Occipital lobe (tissue), 2 donors: ENCODE measurements around the gene BCAT1. TPM values are rescaled to one million over a fixed set of nuclear protein-coding genes. Genes with fewer than 3 reads are reported as not detected.
"Not testable (repeated sequence)": the region's sequence is repeated elsewhere in the genome, so short reads cannot be mapped to it uniquely, and the experiment has no call there.

Experiments
- DNase-seq: peaks from one replicate; lab custom pipeline; 2025; lab: John Stamatoyannopoulos, UW
- total RNA-seq: library from RNA; depleted of rRNA; stranded (reverse); fragments of >200 nt; gene quantifications from one replicate; pipeline ENCODE4 v1.2.3, GENCODE V29; 2014

Gene BCAT1
- total RNA-seq, 1 donor from 2014 or later, result 45.2 TPM

DNA sequence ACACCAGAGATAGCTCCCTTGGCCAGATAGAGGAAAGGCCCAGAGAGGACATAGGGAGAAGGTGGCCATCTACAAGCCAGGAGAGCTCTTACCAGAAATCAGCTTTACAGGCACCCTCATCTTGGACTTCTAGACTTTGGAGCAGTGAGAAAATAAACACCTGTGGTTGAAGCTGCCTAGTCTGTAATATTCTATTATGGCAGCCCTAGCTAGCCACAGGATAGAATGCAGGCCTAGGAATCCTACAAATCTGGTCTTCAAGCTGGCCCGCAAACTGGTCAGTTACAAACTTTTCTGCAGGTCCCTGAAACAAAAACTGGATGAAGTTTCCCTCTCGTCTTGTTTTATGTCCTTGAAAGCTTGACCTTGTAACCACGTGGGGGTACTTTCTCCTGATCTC, 92.4 kb downstream of the BCAT1 start:
- DNase-seq, result no peak

DNA sequence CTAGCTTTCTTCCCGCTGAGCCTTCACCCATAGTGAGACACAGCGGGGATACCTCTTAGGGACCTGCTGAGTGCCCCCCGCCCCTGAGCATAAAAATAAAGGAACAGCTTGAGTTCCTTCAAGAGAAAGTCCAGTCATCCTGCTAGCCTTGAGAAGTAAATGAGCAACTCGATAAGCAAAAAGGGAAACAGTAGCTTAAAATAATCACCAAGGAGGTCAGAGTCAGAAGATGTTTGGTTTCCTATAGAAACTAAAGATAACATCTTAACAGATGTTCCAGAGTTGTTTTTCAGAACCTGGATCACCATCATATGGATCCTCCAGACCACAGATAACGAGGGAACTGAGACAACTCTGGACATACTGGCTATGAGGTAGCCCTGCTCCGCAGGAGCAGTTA, 94.0 kb downstream of the BCAT1 start:
- no peak for DNase-seq

DNA sequence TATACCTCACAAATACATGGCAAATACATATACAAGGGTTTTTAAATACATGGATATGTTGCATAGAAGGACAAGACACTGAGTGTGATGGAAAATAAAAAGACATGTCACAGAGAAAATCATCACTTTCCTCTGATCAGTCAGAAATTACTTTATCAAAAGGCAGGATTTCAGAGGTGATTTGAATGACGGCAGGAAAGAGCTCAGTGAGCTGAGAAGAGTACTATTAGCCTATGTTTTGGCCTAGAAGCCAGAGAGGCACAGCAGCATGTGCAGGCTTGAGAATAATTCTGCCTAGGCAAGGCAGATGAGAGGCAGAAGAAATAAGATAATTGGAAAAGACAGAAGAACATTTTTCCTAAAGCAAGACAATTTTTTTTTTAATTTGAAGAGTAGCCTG, 94.9 kb downstream of the BCAT1 start:
- no peak for DNase-seq

GRCh38 chr12:24853588-24853987, 95.3 kb downstream of the BCAT1 start:
- DNase-seq, result no peak

DNA sequence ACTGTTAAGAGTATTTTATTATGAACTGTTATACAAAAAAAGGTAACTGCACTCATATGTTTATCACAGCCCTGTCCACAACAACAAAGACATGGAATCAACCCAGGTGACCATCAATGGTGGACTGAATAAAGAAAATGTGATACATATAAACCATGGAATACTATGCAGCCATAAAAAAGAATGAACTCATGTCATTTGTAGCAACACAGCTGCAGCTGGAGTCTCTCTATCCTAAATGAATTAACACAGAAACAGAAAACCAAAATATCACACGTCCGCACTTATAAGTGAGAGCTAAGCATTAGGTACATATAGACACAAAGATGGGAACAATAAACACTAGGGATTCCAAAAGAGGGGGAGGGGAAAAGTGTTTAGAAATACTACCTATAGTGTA, 95.8 kb downstream of the BCAT1 start:
- no peak for DNase-seq

DNA sequence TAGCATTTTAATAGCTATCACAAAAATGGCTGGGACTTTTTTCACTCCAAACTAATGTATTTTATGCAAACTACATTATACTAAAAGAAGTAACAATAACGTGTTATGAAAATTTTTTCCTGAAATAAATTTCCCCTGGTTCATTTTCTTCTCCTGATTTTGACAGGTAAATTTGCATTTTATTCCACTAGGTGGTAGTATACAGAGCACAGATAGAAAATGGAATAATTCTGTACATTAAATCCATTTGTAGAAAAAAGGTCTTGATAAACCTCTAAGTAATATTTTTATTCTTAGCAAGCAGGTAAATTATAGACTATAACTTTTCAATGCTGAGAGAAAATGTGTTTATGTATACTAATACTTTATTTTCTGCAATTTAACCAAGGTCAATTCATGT, 96.5 kb downstream of the BCAT1 start:
- DNase-seq, result no peak

- DNase-seq, result not testable (repeated sequence)
These were observed 97.0 kb downstream of the BCAT1 start for GRCh38 chr12:24851883-24852282.

DNA sequence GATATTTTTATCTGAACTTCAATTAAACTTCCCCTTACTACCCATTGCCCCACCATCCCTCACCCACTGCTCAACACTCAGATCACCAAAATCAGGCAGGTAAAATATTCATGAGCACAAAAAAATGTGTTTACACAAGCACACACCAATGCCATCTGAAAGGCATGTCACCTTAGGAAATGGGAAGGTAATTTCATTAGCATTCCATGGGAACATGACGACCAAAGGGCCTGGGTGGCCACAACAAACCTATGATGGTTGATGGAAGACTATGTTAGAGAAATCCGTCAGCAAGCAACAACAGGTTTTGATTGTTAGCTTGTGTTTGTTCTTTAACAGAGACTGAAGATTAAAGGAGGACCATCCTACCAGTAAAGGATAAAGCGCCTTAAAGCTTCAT, 97.6 kb downstream of the BCAT1 start:
- DNase-seq, result no peak

DNA sequence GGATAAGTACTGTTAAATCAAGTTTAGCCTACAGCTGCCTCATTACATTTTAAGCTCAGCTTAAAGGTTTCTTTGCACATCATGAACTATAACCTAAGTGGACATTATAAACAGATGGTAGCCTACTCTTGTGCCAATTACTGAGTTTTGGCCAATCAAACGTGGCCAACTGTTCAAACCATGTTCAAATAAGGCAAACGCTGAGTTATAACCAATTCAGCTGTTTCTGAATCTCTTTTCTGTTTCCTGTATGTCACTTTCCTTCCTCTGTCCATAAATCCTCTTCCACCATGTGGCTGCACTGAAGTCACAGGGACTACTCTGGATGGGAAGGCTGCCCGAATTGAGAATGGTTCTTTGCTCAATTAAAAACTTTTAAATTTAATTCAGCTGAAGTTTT, 98.4 kb downstream of the BCAT1 start:
- no peak for DNase-seq

- DNase-seq, result no peak
These were observed 99.9 kb downstream of the BCAT1 start for GRCh38 chr12:24848941-24849477.

DNA sequence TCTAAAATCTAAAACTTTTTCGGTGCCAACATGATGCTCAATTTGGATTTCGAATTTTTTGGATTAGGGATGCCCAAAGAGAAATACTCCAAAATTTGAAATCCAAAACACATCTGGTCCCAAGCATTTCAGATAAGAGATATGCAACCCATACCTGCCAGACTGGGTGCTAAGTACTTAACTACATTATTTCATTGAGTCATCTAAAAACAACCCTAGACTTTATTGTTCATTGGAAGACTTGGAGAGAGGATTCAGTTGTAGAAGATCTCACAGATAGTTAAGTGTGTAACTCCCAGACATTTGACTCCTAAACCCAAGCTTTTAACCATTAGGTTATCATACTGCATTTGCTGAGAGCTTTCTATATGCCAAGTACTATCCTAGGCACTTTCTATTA, 102.2 kb downstream of the BCAT1 start:
- no peak for DNase-seq

- DNase-seq, result no peak
These were observed 103.3 kb downstream of the BCAT1 start for GRCh38 chr12:24845615-24846014.

DNA sequence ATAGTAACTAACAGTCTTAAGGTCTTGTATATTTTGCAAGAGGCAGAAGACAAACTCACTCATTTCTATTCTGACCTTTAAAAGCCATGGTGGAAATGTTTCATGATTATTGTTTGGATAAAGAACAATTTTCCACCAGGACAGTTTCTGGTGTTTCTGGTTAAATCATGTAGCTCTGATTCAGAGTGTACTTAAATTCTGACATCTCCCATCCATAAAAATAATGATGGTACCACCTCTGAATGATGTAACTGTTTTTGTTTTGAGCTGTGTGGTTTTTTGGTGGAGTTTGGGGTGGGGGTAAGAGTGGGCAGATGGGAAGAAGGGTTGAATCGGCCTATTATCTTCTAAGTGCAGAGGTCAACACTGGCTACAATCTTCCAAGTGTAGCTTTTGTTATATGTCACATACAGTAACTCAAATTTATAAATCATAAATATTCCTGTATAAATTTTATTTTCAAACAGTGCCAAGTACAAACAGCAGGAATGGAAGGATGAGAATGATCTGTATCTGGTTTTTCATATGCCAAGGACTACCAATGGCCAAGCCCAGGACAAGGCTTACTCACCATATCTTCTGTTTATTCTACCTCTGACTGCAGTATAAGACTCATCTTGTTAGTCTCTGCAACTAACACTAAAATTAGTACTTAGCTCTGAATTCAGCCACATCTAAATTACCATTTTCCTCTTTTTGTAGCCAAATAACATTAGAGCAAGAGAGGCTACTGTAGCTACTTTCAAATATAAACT, 108.7 kb downstream of the BCAT1 start:
- DNase-seq, result no peak

- DNase-seq, result no peak
These were observed 109.6 kb downstream of the BCAT1 start for GRCh38 chr12:24839268-24839791.

- DNase-seq, result no peak
These were observed 110.4 kb downstream of the BCAT1 start for GRCh38 chr12:24838531-24838950.

- DNase-seq, result no peak
These were observed 113.5 kb downstream of the BCAT1 start for GRCh38 chr12:24835377-24835776.

GRCh38 chr12:24833513-24833912, 115.4 kb downstream of the BCAT1 start:
- no peak for DNase-seq

GRCh38 chr12:24823808-24824515, 124.9 kb downstream of the BCAT1 start:
- DNase-seq, result no peak

DNA sequence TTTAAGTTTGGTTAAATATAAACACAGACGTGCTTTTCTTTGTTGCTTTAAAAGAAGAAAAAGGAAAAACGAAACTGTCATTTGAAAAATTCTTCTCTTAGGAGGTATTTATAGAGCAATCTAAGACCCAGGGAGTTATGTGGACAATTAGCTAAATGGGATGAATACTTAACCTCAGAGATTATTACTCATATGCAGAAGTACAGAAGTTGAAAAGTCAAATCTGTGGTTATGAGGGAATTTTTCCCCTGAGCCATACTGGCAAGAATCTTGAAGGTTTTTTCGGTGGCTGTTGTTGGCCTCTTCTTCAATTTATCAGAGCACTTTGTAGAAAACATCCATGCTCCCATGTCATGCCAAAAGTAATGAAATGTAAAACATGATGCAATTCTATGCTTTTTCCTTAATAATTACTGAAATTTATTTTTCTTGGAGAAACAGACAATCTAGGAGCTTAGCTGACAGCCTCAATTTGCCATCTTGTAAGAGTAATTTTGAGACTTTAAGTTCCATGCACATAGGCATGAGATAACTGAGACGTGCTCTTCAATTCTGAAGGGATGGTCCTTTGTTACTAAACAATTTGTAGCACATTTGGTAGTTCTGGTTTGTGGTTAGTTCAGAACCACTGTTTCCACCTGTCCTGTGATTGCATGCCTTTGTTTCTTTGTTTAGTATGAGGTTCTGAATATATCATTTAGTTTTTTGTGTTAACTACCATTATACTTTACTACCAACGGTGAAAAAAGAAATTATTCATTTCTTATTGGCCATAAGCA, 126.6 kb downstream of the BCAT1 start:
- DNase-seq, result no peak

DNA sequence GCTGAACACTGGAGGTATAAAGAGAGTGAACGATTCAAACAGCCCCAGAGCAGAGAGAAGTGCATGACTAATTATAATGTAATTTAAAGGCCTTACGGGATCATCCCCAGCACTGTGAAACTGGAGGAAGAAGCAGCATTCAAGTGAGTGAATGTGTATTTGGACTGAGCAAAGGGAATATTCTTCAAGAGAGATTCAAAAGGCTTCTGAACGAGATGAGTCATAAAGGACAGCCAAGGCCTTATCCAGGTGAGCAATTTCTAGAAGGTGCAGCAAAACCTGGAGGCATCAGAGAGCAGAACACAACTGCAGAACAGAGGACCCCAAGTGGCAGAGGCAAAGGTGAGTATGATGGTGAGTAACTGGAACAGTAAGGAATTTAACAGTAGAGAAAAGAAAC, 127.2 kb downstream of the BCAT1 start:
- no peak for DNase-seq

DNA sequence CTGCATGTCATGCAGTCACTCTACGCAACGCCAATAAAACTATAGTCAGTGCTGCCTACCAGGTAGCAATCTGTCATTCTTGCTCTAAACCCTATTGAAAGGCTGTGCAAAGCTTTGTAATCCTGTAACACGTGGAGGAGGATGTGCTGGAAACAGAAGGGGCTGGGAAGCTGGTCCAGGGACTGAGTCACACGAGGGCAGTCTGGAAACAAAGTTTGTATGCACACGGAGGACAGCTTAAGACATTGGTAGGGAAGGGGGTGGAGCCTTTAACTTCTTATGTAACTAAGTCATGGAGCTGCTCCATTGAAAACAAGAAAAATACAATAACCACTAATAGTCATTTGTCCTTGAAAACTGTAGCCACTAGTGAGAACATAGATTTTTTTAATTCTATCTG, 128.0 kb downstream of the BCAT1 start:
- no peak for DNase-seq

DNA sequence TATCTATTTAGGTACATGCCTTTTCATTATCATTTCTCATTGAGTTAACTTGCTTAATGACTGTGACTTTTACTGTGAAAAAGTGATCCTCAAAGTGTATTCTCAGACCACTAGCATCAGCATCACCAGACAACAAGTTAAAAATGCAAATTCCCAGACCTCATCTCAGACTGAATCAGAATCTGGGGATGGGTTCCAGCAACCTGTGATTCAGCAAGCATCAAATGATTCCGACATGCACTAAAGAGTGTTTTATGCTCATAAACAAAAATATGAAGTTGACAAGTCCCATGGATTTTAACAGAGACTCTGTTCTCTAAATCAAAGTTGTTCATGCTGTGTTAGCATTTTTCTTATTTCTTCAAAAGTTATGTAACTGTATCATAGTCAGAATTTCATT, 130.6 kb downstream of the BCAT1 start:
- no peak for DNase-seq
